Fibroblast of skin of back (primary cell): ENCODE results near the gene CELSR1.

ENCODE experiments used
- DNase-seq: peaks from one replicate; pipeline ENCODE4 v3.0.0-alpha.2; 2013

The CELSR1 gene

DNA sequence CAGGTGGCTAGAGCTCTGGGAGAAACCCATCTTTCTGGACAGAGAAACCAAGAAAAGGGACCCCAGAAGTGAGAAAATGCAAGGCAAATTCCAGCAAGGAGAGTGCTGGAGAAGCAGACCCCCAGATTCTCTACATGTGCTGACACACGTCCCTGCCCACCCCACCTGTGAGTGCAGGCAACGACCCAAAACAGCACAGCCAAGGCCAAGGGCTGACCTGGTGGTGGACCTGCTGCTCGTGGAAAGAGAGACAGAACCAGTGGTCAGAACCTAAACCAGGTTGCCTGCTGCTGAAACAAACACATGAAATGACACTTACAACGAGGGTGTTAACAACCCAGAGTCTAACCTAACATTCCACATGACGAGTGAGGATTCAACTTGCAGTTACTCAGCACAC is 177.3 kb downstream of the CELSR1 start:
- no peak for DNase-seq

DNA sequence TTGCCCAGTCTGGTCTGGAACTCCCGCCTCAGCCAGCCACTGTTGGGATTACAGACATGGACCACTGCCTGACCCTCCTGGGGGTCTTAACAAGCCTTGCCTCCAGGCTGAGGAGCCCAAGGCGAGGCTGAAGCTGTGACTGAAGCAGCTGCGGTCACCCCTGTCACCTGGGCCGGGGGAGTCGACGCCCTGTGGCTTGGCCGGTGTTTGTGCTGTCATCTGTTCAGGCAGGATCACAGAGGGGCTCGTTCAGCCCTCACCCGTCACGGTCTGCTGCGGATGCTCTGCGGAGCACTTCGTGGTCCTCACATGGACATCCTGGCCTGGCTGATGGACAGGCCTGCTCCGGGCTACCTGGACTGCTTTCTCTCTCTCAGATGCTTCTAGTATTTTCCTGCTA is 178.1 kb downstream of the CELSR1 start:
- DNase-seq: no peak

- no peak for DNase-seq
Observed at GRCh38 chr22:46358766-46359165, 178.7 kb downstream of the CELSR1 start.

DNA sequence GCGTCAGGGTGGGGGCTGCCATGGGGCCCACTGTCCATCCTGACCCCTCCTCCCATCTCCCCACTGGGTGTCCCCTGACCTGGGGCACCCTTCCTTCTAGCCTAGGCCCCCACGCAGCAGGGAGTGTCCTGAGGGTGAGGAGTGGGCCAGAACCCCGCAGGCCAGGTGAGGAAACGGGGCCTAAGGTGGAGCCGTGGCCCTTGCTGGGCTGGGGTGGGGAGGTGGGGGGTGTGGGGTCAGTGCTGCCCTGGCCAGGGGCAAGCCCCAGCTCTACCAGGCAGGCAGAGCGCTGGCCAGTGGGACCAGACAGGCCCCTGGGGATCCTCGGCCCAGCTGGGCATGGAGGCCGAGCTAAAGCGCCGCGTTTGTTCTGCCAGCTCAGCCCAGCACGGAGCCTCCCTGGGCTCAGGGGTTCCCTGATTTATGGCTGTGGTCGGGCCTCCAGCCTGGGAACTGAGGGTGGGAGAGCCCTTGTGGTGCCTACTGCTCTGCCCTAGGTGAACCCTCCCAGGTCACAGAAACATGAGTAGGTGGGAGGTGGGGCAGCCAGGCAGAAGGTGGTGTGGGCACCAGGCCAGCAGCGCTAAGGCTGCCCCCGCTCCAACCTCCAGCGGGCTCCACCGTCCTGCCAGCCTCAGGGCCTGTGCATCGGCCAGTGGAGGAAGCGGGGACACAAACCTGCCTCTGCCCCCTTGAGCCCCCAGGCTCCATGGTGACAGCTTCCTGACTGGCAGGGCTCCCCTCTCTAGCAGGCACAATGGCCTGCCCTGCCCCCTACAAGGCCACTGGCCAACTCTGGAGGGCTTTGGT is 179.5 kb downstream of the CELSR1 start:
- no peak for DNase-seq

GRCh38 chr22:46356496-46357480 is 180.6 kb downstream of the CELSR1 start:
- DNase-seq: no peak

GRCh38 chr22:46355996-46356471 is 181.4 kb downstream of the CELSR1 start:
- DNase-seq: no peak

DNA sequence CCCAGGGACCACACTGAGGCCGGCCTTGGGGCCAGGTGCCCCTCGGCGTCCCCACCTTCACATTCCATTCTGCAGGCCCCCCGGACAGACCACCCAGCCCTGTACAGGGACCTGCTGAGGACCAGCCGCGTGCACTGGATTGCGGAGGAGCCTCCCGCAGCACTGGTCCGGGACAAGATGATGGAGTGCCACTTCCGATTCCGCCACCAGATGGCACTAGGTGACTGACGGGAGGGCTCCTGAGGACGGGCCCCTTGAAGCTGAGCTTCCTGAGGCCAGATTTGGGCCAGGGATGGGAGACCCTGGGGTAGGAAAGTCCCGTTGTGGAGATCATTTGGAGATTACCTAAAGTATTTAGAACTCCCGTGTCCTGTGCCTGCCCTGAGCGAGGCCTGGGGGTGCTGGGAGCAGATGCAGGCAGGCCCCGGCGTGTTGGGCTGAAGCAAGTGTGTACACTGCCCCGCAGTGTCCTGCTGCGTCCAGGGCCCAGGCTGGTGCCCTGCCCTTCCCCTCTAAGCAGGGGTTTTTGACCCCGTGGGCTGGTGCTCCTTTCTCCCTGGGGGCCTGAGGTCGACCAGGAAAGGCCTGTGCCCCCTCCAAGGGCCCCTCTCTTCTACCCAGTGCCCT is 181.9 kb downstream of the CELSR1 start:
- DNase-seq: peak; percentile 53

DNA sequence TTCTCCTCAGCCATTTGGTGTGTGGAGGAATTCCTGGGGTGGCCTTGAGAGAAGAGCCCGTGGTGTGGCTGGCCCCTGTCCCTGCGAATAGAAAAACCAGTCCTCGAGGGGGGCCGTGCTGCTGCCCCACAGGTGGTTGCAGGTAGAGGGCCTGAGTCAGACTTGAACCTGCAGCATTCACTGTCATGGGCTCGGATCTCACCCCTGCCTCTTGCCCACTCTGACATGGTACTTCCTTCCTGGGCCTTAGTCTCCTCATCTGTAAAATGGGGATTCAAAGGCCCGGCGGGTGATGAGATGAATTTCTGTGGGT is 182.5 kb downstream of the CELSR1 start:
- no peak for DNase-seq

DNA sequence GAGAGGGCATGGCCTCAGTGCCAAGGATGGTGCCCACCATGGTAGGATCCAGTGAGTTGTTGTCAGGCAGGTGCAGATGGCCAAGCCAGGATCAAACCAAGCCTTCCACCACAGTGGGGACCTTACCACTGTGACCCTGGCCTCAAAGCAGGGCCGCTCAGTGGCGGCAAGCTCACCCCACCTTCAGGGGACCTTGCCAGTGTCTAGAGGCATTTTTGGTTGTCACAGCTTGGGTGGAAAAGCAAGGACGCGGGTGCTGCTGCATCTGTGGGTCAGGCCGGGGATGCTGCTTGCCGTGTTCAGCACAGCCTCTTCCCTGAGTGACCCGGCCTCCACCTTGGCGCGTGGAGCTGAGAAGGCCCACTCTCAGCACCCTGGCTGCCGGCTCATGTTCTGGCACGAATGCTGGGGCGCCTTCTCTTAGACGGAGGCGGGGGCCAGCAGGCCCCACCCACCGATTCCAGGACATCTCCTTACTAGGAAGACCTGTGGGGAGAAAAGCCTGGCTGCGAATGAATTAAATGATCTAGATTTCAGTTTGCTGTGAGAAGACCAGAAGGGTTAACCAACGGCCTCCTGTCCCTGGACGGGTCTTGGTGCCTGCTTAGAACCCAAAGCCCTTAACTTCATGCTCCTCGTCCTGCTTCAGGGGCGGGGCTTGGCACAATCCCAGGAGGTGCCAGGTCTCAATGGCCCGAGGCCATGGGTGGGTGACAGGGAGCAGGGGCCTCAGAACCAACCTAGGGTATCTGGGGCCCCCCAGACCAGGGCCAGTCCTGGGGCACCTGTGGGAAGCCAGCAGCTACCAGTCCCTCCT is 183.0 kb downstream of the CELSR1 start:
- no peak for DNase-seq

- no peak for DNase-seq
Observed at GRCh38 chr22:46353483-46354105, 183.8 kb downstream of the CELSR1 start.

- peak; percentile 17 for DNase-seq
Observed at GRCh38 chr22:46352691-46353386, 184.6 kb downstream of the CELSR1 start.

- DNase-seq: no peak
Observed at GRCh38 chr22:46352276-46352675, 185.1 kb downstream of the CELSR1 start.

DNA sequence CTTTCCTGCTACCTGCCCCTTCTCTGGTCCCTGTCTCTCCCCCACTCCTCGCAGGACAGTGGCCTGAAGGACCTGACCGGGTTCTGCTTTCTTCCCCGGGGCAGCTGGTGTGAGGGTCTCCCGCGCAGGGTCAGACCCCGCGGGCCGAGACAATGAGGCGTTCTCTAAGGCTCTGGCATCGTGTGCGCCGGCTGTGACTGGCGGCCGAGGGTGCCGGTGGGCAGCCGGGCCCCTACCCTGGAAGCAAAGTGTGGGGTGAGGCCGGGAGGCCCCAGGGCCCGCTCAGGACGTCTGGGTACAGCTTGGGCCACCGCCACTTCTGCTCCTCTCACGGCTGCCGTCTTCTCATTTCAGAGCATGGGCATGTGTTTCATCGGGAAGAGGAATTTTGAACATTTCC is 185.7 kb downstream of the CELSR1 start:
- DNase-seq: no peak

DNA sequence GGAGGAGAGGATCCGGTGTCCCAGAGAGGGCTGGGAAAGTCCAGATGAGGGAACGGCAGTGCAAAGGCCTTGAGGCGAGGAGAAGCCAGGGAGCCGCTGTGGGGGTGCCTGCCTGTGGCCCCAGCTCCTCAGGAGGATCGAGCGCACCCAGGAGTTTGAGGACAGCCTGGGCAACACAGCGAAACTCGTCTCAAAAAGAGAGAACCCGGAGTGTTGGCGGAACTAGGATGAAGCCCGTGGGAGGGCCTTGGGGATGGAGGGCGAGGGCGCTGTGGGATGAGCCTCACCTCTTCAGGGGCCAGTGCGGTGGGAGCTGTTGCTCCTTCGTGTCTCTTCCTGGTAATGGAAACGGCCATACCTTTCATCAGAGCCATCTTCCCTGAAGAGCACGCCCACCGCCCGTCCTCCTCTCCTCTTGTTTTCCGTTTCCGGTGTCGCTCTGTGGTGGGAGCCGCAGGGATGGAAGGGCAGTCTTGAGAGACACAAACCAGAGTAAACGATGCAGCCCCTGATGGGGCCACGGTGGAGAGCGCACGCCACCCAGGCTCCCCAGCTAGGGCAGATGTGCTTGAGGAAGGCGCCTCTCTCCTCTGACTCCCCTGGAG is 186.2 kb downstream of the CELSR1 start:
- DNase-seq: no peak

- no peak for DNase-seq
Observed at GRCh38 chr22:46350646-46351045, 186.8 kb downstream of the CELSR1 start.

GRCh38 chr22:46350121-46350520 is 187.3 kb downstream of the CELSR1 start:
- no peak for DNase-seq

- DNase-seq: no peak
Observed at GRCh38 chr22:46349681-46350080, 187.7 kb downstream of the CELSR1 start.

GRCh38 chr22:46349238-46349637 is 188.2 kb downstream of the CELSR1 start:
- no peak for DNase-seq

- no peak for DNase-seq
Observed at GRCh38 chr22:46348099-46348695, 189.2 kb downstream of the CELSR1 start.

- no peak for DNase-seq
Observed at GRCh38 chr22:46347646-46348045, 189.8 kb downstream of the CELSR1 start.
